ENCODE results near the gene KANSL1. TPM values are rescaled to one million over a fixed set of nuclear protein-coding genes. Genes with fewer than 3 reads are reported as not detected.

Gene KANSL1
- total and polyA plus RNA-seq, 9 of the 15 experiments (the other 6 are each of a cell fraction or from before 2014, with no cell fraction given) = 3.6 to 55.4 (median 31.8) TPM

DNA sequence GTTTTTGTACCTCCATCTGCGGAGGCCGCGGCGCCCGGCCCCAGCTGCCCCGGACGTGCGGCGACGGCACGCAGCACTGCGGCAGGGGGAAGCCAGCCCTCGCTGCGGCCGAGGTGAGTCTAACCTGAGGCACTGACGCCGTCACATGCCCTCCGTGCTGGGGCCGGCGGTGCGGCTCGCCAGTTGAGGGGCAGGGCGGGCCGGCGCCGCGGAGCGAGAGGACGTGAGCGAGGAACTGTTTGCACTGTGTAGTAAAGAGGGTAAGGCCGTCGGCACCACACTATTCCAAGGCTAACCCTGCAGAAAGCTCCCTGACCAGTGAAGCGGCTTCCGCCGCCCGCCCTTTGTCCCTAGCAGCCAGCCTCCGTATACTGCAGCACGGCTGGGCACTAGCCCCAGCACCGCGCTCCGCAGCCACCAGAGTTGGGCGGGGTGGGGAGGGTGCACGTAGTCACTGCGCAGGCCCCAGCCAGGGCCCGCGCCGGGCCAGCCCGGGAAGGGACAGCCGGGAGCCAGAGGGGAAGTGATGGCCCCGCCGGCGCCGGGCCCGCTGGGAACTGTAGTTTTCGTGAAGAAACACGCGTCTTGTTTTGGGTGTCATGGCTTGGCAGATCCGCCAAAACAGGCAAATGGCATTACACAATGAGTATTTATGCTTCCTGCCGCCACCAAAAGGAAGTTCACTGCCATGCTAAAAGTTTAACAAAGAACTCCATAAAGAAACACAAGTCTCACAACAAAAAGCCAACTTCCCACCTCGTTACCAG, 580 bp upstream of the KANSL1 start (continued):
- TF ChIP-seq, protein P1, sequence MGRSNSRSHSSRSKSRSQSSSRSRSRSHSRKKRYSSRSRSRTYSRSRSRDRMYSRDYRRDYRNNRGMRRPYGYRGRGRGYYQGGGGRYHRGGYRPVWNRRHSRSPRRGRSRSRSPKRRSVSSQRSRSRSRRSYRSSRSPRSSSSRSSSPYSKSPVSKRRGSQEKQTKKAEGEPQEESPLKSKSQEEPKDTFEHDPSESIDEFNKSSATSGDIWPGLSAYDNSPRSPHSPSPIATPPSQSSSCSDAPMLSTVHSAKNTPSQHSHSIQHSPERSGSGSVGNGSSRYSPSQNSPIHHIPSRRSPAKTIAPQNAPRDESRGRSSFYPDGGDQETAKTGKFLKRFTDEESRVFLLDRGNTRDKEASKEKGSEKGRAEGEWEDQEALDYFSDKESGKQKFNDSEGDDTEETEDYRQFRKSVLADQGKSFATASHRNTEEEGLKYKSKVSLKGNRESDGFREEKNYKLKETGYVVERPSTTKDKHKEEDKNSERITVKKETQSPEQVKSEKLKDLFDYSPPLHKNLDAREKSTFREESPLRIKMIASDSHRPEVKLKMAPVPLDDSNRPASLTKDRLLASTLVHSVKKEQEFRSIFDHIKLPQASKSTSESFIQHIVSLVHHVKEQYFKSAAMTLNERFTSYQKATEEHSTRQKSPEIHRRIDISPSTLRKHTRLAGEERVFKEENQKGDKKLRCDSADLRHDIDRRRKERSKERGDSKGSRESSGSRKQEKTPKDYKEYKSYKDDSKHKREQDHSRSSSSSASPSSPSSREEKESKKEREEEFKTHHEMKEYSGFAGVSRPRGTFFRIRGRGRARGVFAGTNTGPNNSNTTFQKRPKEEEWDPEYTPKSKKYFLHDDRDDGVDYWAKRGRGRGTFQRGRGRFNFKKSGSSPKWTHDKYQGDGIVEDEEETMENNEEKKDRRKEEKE (IDR thresholded peaks at IDR 0.05; ENCODE audit: borderline replicate concordance in 1 of 2, control insufficient read depth in 1 of 2, low read depth in 2 of 2, low read length in 1 of 2) = peak in 1 of 2 experiments; percentile 86; a peak in 2 of 4 replicates
- TF ChIP-seq ZNF76 (CRISPR knock-in tag; IDR thresholded peaks at IDR 0.05; ENCODE audit: borderline replicate concordance) (peak; percentile 89; the same call in 1 of the 2 replicates), CHCHD3 (CRISPR knock-in tag; IDR thresholded peaks at IDR 0.05) (no peak; the same call in 1 of the 2 replicates), MIER1 (IDR thresholded peaks at IDR 0.05; ENCODE audit: low read depth) (no peak), TBP (optimal IDR thresholded peaks at IDR 0.05; ENCODE audit: low read depth, low read length) (peak; percentile 85), RBM39 (optimal IDR thresholded peaks at IDR 0.05; ENCODE audit: low read depth, low read length) (no peak), PTTG1 (tag; IDR thresholded peaks at IDR 0.05; ENCODE audit: low read depth) (no peak), TRIM24 (IDR thresholded peaks at IDR 0.05) (no peak), TEAD4 (IDR thresholded peaks at IDR 0.05; ENCODE audit: low read length) (peak; percentile 9; the same call in 1 of the 2 replicates), TEAD4 (CRISPR knock-in tag; IDR thresholded peaks at IDR 0.05; ENCODE audit: borderline replicate concordance) (no peak), CBX3 (IDR thresholded peaks at IDR 0.05; ENCODE audit: borderline replicate concordance in 1 of 2, low read length in 2 of 2) (peak in 1 of 2 experiments; percentile 51; a peak in 2 of 3 replicates), RFX5 (IDR thresholded peaks at IDR 0.05; ENCODE audit: low read depth, low read length) (no peak), EHMT2 (IDR thresholded peaks at IDR 0.05) (no peak), MAFG (tag; conservative IDR thresholded peaks at IDR 0.05) (no peak), POLR2G (IDR thresholded peaks at IDR 0.05; ENCODE audit: low read depth, low read length) (peak; percentile 91), STAT5B (CRISPR knock-in tag; IDR thresholded peaks at IDR 0.05) (no peak), EZH2 (IDR thresholded peaks at IDR 0.05; ENCODE audit: borderline replicate concordance, low read depth, low read length) (no peak)
- TF ChIP-seq, protein P2, sequence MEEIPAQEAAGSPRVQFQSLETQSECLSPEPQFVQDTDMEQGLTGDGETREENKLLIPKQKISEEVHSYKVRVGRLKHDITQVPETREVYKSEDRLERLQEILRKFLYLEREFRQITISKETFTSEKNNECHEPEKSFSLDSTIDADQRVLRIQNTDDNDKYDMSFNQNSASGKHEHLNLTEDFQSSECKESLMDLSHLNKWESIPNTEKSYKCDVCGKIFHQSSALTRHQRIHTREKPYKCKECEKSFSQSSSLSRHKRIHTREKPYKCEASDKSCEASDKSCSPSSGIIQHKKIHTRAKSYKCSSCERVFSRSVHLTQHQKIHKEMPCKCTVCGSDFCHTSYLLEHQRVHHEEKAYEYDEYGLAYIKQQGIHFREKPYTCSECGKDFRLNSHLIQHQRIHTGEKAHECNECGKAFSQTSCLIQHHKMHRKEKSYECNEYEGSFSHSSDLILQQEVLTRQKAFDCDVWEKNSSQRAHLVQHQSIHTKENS (CRISPR knock-in tag; IDR thresholded peaks at IDR 0.05) = no peak
- TF ChIP-seq, protein P3, sequence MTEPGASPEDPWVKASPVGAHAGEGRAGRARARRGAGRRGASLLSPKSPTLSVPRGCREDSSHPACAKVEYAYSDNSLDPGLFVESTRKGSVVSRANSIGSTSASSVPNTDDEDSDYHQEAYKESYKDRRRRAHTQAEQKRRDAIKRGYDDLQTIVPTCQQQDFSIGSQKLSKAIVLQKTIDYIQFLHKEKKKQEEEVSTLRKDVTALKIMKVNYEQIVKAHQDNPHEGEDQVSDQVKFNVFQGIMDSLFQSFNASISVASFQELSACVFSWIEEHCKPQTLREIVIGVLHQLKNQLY (CRISPR knock-in tag; conservative IDR thresholded peaks at IDR 0.05) = 0 out of 4 replicates have a peak, but pooled peaks of 1 of the 2 experiments have one; percentile 82
- TF ChIP-seq, protein P4, sequence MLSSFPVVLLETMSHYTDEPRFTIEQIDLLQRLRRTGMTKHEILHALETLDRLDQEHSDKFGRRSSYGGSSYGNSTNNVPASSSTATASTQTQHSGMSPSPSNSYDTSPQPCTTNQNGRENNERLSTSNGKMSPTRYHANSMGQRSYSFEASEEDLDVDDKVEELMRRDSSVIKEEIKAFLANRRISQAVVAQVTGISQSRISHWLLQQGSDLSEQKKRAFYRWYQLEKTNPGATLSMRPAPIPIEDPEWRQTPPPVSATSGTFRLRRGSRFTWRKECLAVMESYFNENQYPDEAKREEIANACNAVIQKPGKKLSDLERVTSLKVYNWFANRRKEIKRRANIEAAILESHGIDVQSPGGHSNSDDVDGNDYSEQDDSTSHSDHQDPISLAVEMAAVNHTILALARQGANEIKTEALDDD (IDR thresholded peaks at IDR 0.05) = no peak
- TF ChIP-seq, protein P5, sequence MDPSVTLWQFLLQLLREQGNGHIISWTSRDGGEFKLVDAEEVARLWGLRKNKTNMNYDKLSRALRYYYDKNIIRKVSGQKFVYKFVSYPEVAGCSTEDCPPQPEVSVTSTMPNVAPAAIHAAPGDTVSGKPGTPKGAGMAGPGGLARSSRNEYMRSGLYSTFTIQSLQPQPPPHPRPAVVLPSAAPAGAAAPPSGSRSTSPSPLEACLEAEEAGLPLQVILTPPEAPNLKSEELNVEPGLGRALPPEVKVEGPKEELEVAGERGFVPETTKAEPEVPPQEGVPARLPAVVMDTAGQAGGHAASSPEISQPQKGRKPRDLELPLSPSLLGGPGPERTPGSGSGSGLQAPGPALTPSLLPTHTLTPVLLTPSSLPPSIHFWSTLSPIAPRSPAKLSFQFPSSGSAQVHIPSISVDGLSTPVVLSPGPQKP (CRISPR knock-in tag; IDR thresholded peaks at IDR 0.05) = no peak

Measured in K562 (cell line).